Mucosa of descending colon (tissue), 3 donors: ENCODE measurements around the gene FBXO41. TPM values are rescaled to one million over a fixed set of nuclear protein-coding genes. Genes with fewer than 3 reads are reported as not detected.
"Not testable (repeated sequence)": the region's sequence is repeated elsewhere in the genome, so short reads cannot be mapped to it uniquely, and the experiment has no call there.

Experiments used
- ATAC-seq: fragments of 200-7000 bp; cut with Tn5 transposase; one replicate; pipeline ENCODE4 v1.9.1; 2020; ENCODE audit warnings: mild to moderate bottlenecking, moderate library complexity
- DNase-seq, 3 donors: peaks; one replicate each; pipeline ENCODE4 v3.0.0-alpha.2; 2020
- H3K36me3 ChIP-seq: fragments of 200-600 bp; one replicate; pipeline ENCODE4 v1.8.0; 2021; ENCODE audit warnings: low read depth, mild to moderate bottlenecking
- H3K4me1 ChIP-seq: fragments of 200-600 bp; one replicate; pipeline ENCODE4 v1.8.0; 2021; ENCODE audit warnings: low read depth, mild to moderate bottlenecking
- H3K4me3 ChIP-seq: fragments of 200-600 bp; one replicate; pipeline ENCODE4 v1.8.0; 2021; ENCODE audit warnings: mild to moderate bottlenecking
- H3K9me3 ChIP-seq: fragments of 200-600 bp; one replicate; pipeline ENCODE4 v1.8.0; 2021; ENCODE audit warnings: mild to moderate bottlenecking
- CTCF ChIP-seq: fragments of 200-600 bp; IDR thresholded peaks from one replicate; pipeline ENCODE4 v1.8.0; 2022; ENCODE audit warnings: antibody characterized with exemption, mild to moderate bottlenecking
- intact Hi-C, 2 donors: fragments of 100-400 bp; cut with DNase I in 1 of 2; cut with micrococcal nuclease in 1 of 2; formaldehyde crosslinking; loops; one replicate each; pipeline versions ENCODE4 v1.11.0 to v1.11.1; 2022; cut with DNase I, micrococcal nuclease
- total RNA-seq, 3 donors: library from RNA; stranded (reverse); fragmentation: NEBNext Ultra II Directional in 2 of 3; extraction: Animal tissue kit (Norgen Biotek cat#: 25700) in 2 of 3; gene quantifications; one replicate each; pipeline versions ENCODE4 v1.2.1 to v1.2.4, GENCODE V29; 2021 to 2023
- donor health status: DM: no; HTN: no; CAD: no; lungs with moderate emphysema.
- donor health status: DM: no; HTN: no; CAD: no.
- donor health status: DM: no; HTN: yes; CAD: no.

The FBXO41 gene
- total RNA-seq, 3 donors from 2014 or later, result 2.0 to 4.8 (median 2.9) TPM

GRCh38 chr2:73264332-73264606 is 20.0 kb downstream of the FBXO41 start:
- H3K4me1 ChIP-seq, result peaks cover 10% of the 10 kb centered on the region
- intact Hi-C loops, result no loop called here
- TF ChIP-seq CTCF, result no peak
- ATAC-seq, result no peak
- no peak overlapping the region for H3K4me3 ChIP-seq
- H3K9me3 ChIP-seq, result no peaks in the 10 kb centered on the region
- DNase-seq, result no peak
- H3K36me3 ChIP-seq, result no peaks in the 10 kb centered on the region

- intact Hi-C loops, result no loop called here
- Histone ChIP-seq H3K4me1 (peaks cover 8% of the 10 kb centered on the region), H3K9me3 (no peaks in the 10 kb centered on the region), H3K36me3 (no peaks in the 10 kb centered on the region), H3K4me3 (no peak overlapping the region)
- no peak for ATAC-seq
- TF ChIP-seq CTCF, result no peak
- DNase-seq, result no peak
These were observed 20.5 kb downstream of the FBXO41 start for GRCh38 chr2:73263540-73264331.

- H3K4me1 ChIP-seq, ATAC-seq: not testable (repeated sequence)
These were observed 21.4 kb downstream of the FBXO41 start for GRCh38 chr2:73262691-73263429.

GRCh38 chr2:73262108-73262651 is 22.1 kb downstream of the FBXO41 start:
- ATAC-seq, result no peak
- no peaks in the 10 kb centered on the region for H3K9me3 ChIP-seq
- no peaks in the 10 kb centered on the region for H3K36me3 ChIP-seq
- no peaks in the 10 kb centered on the region for H3K4me1 ChIP-seq
- H3K4me3 ChIP-seq, result no peak overlapping the region
- TF ChIP-seq CTCF, result no peak
- intact Hi-C loops, result no loop called here
- DNase-seq, result no peak

More at GRCh38 chr2:73262691-73263429, 21.4 kb downstream of the FBXO41 start:
- DNase-seq, H3K36me3 ChIP-seq, intact Hi-C loops, H3K4me3 ChIP-seq, H3K9me3 ChIP-seq: not testable (repeated sequence)

- H3K36me3 ChIP-seq, result no peaks in the 10 kb centered on the region
- ATAC-seq, result peak; percentile 65
- peak in 2 of 3 donors; percentile 41 to 62 for DNase-seq
- no peaks in the 10 kb centered on the region for H3K4me1 ChIP-seq
- no peak for TF ChIP-seq CTCF
- no peak overlapping the region for H3K4me3 ChIP-seq
- no peaks in the 10 kb centered on the region for H3K9me3 ChIP-seq
- intact Hi-C loops, result no loop called here
These were observed 23.8 kb downstream of the FBXO41 start for GRCh38 chr2:73260338-73260984.
